Neural progenitor cell (in vitro differentiated cells): Measurements from ENCODE around the gene POGLUT2. TPM values are rescaled to one million over a fixed set of nuclear protein-coding genes. Genes with fewer than 3 reads are reported as not detected.

ENCODE experiments used
- DNase-seq: peaks from one replicate; pipeline ENCODE4 v3.0.0-alpha.2; 2016; ENCODE audit warnings: low spot score
- H2AFZ ChIP-seq: fragments of 200-600 bp; sonication (generic); replicated peaks from 2 replicates; pipeline ENCODE4 v1.6.1; 2016; ENCODE audit warnings: antibody characterized with exemption
- H3F3A ChIP-seq: fragments of 200-600 bp; sonication (generic); 2 replicates; pipeline ENCODE4 v1.6.1; 2016; ENCODE audit warnings: antibody characterized with exemption, low read depth
- H3K27ac ChIP-seq: fragments of 200-600 bp; sonication (generic); 2 replicates; pipeline ENCODE4 v1.5.1; 2016; ENCODE audit warnings: mild to moderate bottlenecking
- H3K27me3 ChIP-seq: fragments of 200-600 bp; sonication (generic); 2 replicates; pipeline ENCODE4 v1.6.1; 2016; ENCODE audit warnings: mild to moderate bottlenecking, moderate library complexity
- H3K36me3 ChIP-seq: fragments of 200-600 bp; sonication (generic); 2 replicates; pipeline ENCODE4 v1.5.1; 2016
- H3K4me1 ChIP-seq: fragments of 200-600 bp; sonication (generic); 2 replicates; pipeline ENCODE4 v1.6.1; 2016; ENCODE audit warnings: mixed run types
- H3K4me2 ChIP-seq: fragments of 200-600 bp; sonication (generic); 2 replicates; pipeline ENCODE4 v1.6.1; 2016
- H3K4me3 ChIP-seq: fragments of 200-600 bp; sonication (generic); 2 replicates; pipeline ENCODE4 v1.5.1; 2016
- H3K79me2 ChIP-seq: fragments of 200-600 bp; sonication (generic); 2 replicates; pipeline ENCODE4 v1.6.1; 2016; ENCODE audit warnings: low read depth
- H3K9ac ChIP-seq: fragments of 200-600 bp; sonication (generic); 2 replicates; pipeline ENCODE4 v1.6.1; 2016
- H3K9me3 ChIP-seq: fragments of 200-600 bp; sonication (generic); 2 replicates; pipeline ENCODE4 v1.5.1; 2016; ENCODE audit warnings: low read depth
- H4K20me1 ChIP-seq: fragments of 200-600 bp; sonication (generic); 2 replicates; pipeline ENCODE4 v1.6.1; 2016; ENCODE audit warnings: low read depth
- H3K27ac Mint-ChIP-seq: 3 replicates; pipeline ENCODE4 v1.8.0; 2021; ENCODE audit warnings: mixed read lengths
- H3K27me3 Mint-ChIP-seq: 2 replicates; pipeline ENCODE4 v1.8.0; 2022; ENCODE audit warnings: low read depth, mild to moderate bottlenecking, inconsistent platforms, moderate library complexity, mixed read lengths; ENCODE audit not compliant: insufficient read depth
- H3K36me3 Mint-ChIP-seq: 3 replicates; pipeline ENCODE4 v1.8.0; 2021; ENCODE audit warnings: mixed read lengths
- H3K4me1 Mint-ChIP-seq: 3 replicates; pipeline ENCODE4 v1.8.0; 2021; ENCODE audit warnings: mixed read lengths
- H3K4me3 Mint-ChIP-seq: 3 replicates; pipeline ENCODE4 v1.8.0; 2021; ENCODE audit warnings: mild to moderate bottlenecking, moderate library complexity, mixed read lengths
- H3K9me3 Mint-ChIP-seq: 3 replicates; pipeline ENCODE4 v1.8.0; 2020; ENCODE audit warnings: mixed read lengths
- CTCF ChIP-seq: fragments of 200-600 bp; sonication (generic); IDR thresholded peaks from 2 replicates; pipeline ENCODE4 v1.5.1; 2017; ENCODE audit warnings: antibody characterized with exemption, mild to moderate bottlenecking
- EZH2 ChIP-seq: fragments of 200-600 bp; sonication (generic); IDR thresholded peaks from 2 replicates; pipeline ENCODE4 v1.6.1; 2017; ENCODE audit warnings: antibody characterized with exemption, mild to moderate bottlenecking, moderate library complexity
- EZH2phosphoT487 ChIP-seq: fragments of 200-600 bp; sonication (generic); IDR thresholded peaks from 2 replicates; pipeline ENCODE4 v1.6.1; 2017; ENCODE audit warnings: antibody characterized with exemption
- total RNA-seq: library from RNA; depleted of rRNA; stranded (reverse); fragments of >200 nt; gene quantifications from 2 replicates; pipeline ENCODE4 v1.2.3, GENCODE V29; 2015; ENCODE audit warnings: low replicate concordance

Gene POGLUT2
- total RNA-seq, 1 donor from 2014 or later = 33.5 TPM

- Mint-ChIP-seq H3K27ac (no peak overlapping the region), H3K9me3 (peaks cover 4% of the 10 kb centered on the region), H3K4me3 (no peak overlapping the region), H3K4me1 (peaks cover 3% of the 10 kb centered on the region), H3K36me3 (peaks cover 28% of the 10 kb centered on the region), H3K27me3 (no peaks in the 10 kb centered on the region)
- H3K79me2 ChIP-seq = no peaks in the 10 kb centered on the region
- no peak overlapping the region for H3K27ac ChIP-seq
- peaks cover 9% of the 10 kb centered on the region for H3K27me3 ChIP-seq
- no peaks in the 10 kb centered on the region for H3K4me1 ChIP-seq
- H3K9ac ChIP-seq = no peak overlapping the region
- no peaks in the 10 kb centered on the region for H4K20me1 ChIP-seq
- TF ChIP-seq CTCF = no peak
- no peak for TF ChIP-seq EZH2phosphoT487
- no peak for TF ChIP-seq EZH2
- H2AFZ ChIP-seq = no peak overlapping the region
- H3K36me3 ChIP-seq = peaks cover 5% of the 10 kb centered on the region
- H3K9me3 ChIP-seq = no peaks in the 10 kb centered on the region
- DNase-seq = no peak
- no peak overlapping the region for H3K4me3 ChIP-seq
- H3F3A ChIP-seq = no peaks in the 10 kb centered on the region
- H3K4me2 ChIP-seq = no peak overlapping the region
Observed at GRCh38 chr13:102805680-102806079, 6.9 kb upstream of the POGLUT2 start.

GRCh38 chr13:102800145-102801041 lies 1.6 kb upstream of the POGLUT2 start:
- peaks cover 18% of the 10 kb centered on the region for H3K4me1 Mint-ChIP-seq
- no peak overlapping the region for H3K27ac Mint-ChIP-seq

GRCh38 chr13:102799426-102800144 lies 809 bp upstream of the POGLUT2 start:
- H3K27ac Mint-ChIP-seq = no peak overlapping the region
- no peaks in the 10 kb centered on the region for H3K9me3 ChIP-seq
- no peaks in the 10 kb centered on the region for H3K36me3 ChIP-seq
- no peak overlapping the region for H3K9ac ChIP-seq
- peaks cover 6% of the 10 kb centered on the region for H3K79me2 ChIP-seq
- peak overlapping the region; percentile 99 for H3K4me3 Mint-ChIP-seq
- peaks cover 6% of the 10 kb centered on the region for H3K4me1 ChIP-seq
- H4K20me1 ChIP-seq = no peaks in the 10 kb centered on the region
- peak overlapping the region; percentile 83 for H3K4me3 ChIP-seq
- no peak for TF ChIP-seq EZH2phosphoT487
- peak; percentile 54 for TF ChIP-seq EZH2
- H3K27me3 ChIP-seq = peaks cover 39% of the 10 kb centered on the region
- peaks cover 4% of the 10 kb centered on the region for H3K36me3 Mint-ChIP-seq
- peak overlapping the region; percentile 92 for H2AFZ ChIP-seq
- H3K9me3 Mint-ChIP-seq = no peaks in the 10 kb centered on the region
- H3K4me1 Mint-ChIP-seq = peaks cover 18% of the 10 kb centered on the region
- H3F3A ChIP-seq = no peaks in the 10 kb centered on the region
- peak; percentile 46 for DNase-seq
- peaks cover 3% of the 10 kb centered on the region for H3K27me3 Mint-ChIP-seq
- no peak overlapping the region for H3K27ac ChIP-seq
- peak overlapping the region; percentile 90 for H3K4me2 ChIP-seq

More at GRCh38 chr13:102800145-102801041, 1.6 kb upstream of the POGLUT2 start:
- Mint-ChIP-seq H3K9me3 (no peaks in the 10 kb centered on the region), H3K36me3 (peaks cover 7% of the 10 kb centered on the region), H3K4me3 (peak overlapping the region; percentile 89), H3K27me3 (peaks cover 3% of the 10 kb centered on the region)
- DNase-seq = peak; percentile 88
- no peaks in the 10 kb centered on the region for H3K36me3 ChIP-seq
- H3K27me3 ChIP-seq = peaks cover 39% of the 10 kb centered on the region
- no peaks in the 10 kb centered on the region for H3K9me3 ChIP-seq
- no peak overlapping the region for H3K9ac ChIP-seq
- peak overlapping the region; percentile 92 for H2AFZ ChIP-seq
- TF ChIP-seq CTCF (peak; percentile 86), EZH2phosphoT487 (no peak), EZH2 (peak; percentile 31)
- H4K20me1 ChIP-seq = no peaks in the 10 kb centered on the region
- H3K4me3 ChIP-seq = peak overlapping the region; percentile 83
- peaks cover 6% of the 10 kb centered on the region for H3K4me1 ChIP-seq
- H3K4me2 ChIP-seq = peak overlapping the region; percentile 90
- no peaks in the 10 kb centered on the region for H3F3A ChIP-seq
- no peak overlapping the region for H3K27ac ChIP-seq
- peaks cover 6% of the 10 kb centered on the region for H3K79me2 ChIP-seq
